ENCODE measurements around the gene TBC1D17.

The TBC1D17 gene

DNA sequence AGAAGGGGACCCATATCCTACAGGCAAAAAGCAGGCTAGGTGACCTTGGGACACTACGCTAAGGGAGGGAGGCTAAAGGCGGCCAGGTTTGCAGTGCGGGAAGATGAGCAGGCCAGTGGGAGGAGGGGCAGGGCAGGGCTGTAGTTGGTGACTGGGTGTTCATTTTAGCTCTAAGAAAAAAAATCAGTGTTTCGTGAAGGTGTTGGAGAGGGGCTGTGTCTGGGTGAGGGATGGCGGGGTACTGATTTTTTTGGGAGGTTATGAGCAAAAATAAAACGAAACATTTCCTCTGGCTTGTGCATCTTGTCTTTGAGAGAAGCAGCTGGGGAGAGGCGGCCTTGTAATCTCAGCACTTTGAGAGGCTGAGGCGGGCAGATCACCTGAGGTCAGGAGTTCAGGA is 56.1 kb downstream of the TBC1D17 start:
- in situ Hi-C loops (cut with MboI; ENCODE audit: low sequenced_read_pairs), result loop anchor here (10.0 kb wide), 1 partner anchor 51 kb away; no protein-coding TSS in a partner anchor

DNA sequence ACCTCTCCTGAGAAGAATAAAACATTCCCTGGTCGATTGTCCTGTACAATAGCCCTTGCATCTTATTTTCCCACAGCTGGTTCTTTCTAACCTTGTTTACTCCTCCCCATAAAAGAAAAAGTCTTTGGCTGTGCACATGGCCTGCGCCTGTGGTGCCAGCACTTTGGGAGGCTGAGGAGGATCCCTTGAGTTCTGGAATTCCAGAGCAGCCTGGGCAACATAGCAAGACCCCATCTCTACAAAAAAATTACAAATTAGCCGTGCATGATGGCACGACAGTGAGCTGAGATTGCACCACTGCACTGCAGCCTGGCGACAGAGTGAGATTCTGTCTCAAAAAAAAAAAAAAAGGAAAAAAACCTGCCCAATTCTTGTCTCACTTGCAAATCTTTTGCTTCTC is 59.0 kb downstream of the TBC1D17 start:
- in situ Hi-C loops (cut with MboI; ENCODE audit: low sequenced_read_pairs), result loop anchor here (10.0 kb wide), 1 partner anchor 48 kb away; no protein-coding TSS in a partner anchor

DNA sequence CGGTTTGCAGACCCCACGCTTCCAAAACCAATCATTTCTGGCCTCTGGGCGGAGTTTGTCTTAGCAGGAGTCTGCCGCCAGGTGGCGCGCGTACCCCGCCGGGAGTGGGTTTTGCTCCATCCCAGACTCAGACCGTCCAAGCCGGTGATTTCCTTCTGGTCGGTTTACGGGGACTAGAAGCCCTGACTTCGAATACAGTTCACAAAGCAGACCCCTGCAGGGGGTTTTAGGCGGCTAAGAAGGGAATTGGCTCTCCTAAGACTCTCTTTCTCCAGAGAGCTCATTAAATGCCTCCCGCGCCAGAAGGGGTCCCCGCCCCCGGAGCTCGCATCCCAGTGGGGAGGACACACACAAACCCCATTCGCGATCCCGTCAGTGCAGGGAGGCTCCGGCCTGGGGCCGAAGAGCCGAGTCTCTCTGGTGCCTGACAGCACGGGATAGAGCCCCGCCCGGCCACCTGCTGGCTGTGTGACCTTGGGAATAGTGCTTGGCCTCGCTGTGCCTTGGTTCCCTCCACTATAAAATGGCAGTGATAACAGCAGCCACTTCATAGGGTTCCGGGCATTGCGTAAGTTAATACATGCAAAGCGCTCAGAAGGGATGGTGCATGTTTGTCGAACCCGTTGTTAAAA is 60.4 kb downstream of the TBC1D17 start:
- in situ Hi-C loops (cut with MboI; ENCODE audit: low sequenced_read_pairs), result loop anchor here (10.0 kb wide), 1 partner anchor 47 kb away; no protein-coding TSS in a partner anchor

Data from HL-60/S4 treated with phorbol 12-myristate 13-acetate at 8.2 ng/mL for 4 days and 3 days (cell line).